Astrocyte of the spinal cord (primary cell): Measurements from ENCODE around the gene TPRN.
A peak's percentile ranks its signal among the peaks of the same experiment; 100 is the strongest.

Experiments used
- DNase-seq: peaks from one replicate; pipeline ENCODE4 v3.0.0; 2011; ENCODE audit warnings: low read depth, low spot score
- H3K4me3 ChIP-seq: 2 replicates; pipeline ENCODE4 v1.5.1; 2011; ENCODE audit warnings: low read depth, mild to moderate bottlenecking, low read length, moderate library complexity
- CTCF ChIP-seq: IDR thresholded peaks from 2 replicates; pipeline ENCODE4 v1.5.1; 2012; ENCODE audit warnings: low read depth, mild to moderate bottlenecking, low read length, inconsistent platforms
- in situ Hi-C: cut with HindIII; loops from 2 replicates; pipeline ENCODE4 v1.10.0; 2017; ENCODE audit warnings: low sequenced_read_pairs

TPRN gene

GRCh38 chr9:137217276-137218211, 17.0 kb upstream of the TPRN start:
- H3K4me3 ChIP-seq, result no peak overlapping the region
- TF ChIP-seq CTCF, result no peak
- in situ Hi-C loops, result no loop called here
- DNase-seq, result no peak

- in situ Hi-C loops, result no loop called here
- no peak for DNase-seq
Measured at GRCh38 chr9:137216188-137216965, 15.8 kb upstream of the TPRN start.

GRCh38 chr9:137215196-137215986, 14.8 kb upstream of the TPRN start:
- in situ Hi-C loops, result no loop called here
- no peak for TF ChIP-seq CTCF
- no peak for DNase-seq

More at GRCh38 chr9:137216188-137216965, 15.8 kb upstream of the TPRN start:
- no peak overlapping the region for H3K4me3 ChIP-seq
- TF ChIP-seq CTCF, result no peak

GRCh38 chr9:137214620-137215019, 14.1 kb upstream of the TPRN start:
- in situ Hi-C loops, result no loop called here
- H3K4me3 ChIP-seq, result no peak overlapping the region
- DNase-seq, result no peak
- no peak for TF ChIP-seq CTCF

More at GRCh38 chr9:137215196-137215986, 14.8 kb upstream of the TPRN start:
- no peak overlapping the region for H3K4me3 ChIP-seq

GRCh38 chr9:137213160-137214060, 12.9 kb upstream of the TPRN start:
- TF ChIP-seq CTCF, result peak; percentile 25
- in situ Hi-C loops, result no loop called here
- no peak for DNase-seq
- H3K4me3 ChIP-seq, result no peak overlapping the region
